GM21619 (cell line): Measurements from ENCODE around the gene POU6F1.
"Not testable (repeated sequence)": the region's sequence is repeated elsewhere in the genome, so short reads cannot be mapped to it uniquely, and the experiment has no call there.

Experiments
- ATAC-seq: cut with Tn5 transposase; IDR thresholded peaks from one replicate; pipeline ENCODE4 v1.9.1; 2021; ENCODE audit not compliant: unreplicated experiment

The POU6F1 gene

DNA sequence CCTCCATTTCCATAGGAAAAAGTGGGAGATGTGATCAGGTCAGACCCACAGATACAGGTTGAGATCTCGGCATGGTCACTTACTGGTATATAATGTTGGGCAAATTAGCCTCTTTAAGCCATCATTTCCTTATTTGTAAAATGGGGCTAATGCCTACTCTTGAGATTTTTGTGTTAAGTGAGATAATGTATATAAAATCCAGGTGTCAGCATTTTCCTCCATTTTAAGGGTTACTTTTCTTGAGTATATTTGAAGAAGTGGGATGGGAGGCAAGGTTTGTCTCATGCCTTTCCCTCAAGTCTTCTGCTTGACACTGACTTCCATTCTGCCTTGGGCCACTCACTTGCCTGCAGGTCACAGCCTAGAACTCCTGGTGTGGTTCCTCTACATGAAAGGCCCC, 10.1 kb upstream of the POU6F1 start:
- ATAC-seq: no peak

DNA sequence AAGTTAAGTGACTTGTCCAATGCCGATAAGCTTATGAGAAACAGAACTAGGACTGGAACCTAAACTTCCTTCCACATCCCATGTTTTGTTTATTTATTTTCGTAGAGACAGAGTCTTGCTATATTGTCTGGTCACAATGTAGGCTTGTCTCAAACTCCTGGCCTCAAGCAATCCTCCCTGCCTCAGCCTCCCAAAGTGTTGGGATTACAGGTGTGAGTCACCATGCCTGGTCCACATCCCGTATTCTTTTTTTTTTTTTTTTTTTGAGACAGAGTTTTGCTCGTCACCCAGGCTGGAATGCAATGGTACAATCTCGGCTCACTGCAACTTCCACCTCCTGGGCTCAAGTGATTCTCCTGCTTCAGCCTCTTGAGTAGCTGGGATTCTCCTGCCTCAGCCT, 9.2 kb upstream of the POU6F1 start:
- ATAC-seq: not testable (repeated sequence)

DNA sequence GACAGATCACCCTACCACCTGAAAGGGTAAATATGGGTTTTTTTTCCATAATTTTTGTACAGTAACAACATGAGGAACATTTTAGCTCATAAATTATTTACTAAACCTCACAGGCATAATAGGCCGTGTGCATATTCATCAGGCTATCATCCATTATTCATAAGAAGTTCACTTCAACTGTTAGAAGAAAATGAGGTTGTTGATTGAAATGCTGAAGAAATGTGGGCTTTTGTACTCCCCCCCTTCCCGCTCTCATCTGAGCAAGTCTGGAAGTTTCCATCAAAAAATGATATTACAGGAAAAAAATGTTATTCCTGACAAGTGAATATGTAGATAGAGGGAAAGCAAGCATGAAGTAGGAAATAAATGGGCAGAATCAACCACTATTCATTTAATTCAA, 7.9 kb upstream of the POU6F1 start:
- no peak for ATAC-seq

DNA sequence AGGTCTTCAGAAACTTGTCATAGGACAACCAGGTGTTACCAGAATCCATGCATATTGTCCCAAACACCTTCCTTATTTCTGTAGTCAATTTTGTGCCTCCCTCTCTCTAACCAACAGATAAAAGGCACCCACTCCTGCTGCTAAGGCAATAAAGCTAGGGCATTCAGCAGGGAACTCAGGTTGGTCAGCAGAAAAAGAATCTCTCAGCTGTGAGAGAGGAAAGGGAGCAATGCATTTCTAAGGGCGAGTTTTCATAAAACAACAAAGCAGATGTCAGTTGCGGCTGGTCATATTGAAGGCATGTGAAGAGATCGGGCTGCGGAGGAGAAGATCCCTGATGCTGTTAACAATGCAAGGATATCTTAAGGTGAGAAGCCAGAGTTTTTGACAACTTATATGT, 7.4 kb upstream of the POU6F1 start:
- no peak for ATAC-seq

DNA sequence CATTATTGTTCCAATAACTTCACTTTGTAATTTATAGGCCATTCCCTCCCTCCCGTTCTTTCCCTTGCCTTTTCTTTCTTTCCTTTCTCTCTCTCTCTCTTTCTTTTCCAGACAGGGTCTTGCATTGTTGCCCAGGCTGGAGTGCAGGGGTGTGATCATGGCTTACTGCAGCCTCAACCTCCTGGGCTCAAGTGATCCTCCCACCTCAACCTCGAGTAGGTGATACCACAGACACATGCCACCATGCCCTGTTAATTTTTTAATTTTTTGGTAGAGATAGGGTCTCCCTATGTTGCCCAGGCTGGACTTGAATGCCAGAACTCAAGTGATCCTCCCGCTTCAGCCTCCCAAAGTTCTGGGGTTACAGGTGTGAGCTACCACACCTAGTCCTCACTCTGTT, 6.8 kb upstream of the POU6F1 start:
- ATAC-seq: no peak

DNA sequence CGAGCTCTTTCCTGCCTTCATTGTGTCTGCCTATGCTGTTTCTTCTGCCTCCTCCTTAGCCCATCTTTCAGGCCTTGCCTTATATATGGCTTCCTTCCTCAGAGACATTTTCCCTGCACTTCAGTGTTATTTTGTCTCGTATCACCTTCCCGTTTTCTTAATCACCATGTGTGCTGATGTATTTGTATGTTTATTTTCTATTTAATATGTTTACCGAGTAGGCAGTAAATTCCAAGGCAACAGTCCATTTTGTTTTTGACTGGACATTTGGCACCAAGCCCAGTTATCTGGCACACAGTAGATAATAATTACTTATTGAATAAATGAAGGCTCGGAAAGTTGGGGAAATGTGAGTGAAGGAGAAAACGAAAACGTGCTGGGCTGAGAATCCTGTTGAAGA, 4.6 kb upstream of the POU6F1 start:
- no peak for ATAC-seq

DNA sequence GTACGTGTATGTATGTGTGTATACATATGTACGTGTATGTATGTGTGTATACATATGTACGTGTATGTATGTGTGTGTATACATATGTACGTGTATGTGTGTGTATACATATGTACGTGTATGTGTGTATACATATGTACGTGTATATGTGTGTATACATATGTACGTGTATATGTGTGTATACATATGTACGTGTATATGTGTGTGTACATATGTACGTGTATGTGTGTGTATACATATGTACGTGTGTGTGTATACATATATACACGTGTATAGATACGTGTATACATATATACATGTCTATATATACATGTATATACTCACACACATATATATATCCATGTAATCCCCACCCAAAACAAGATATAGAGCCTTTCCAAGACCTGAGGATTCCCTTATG, 2.0 kb upstream of the POU6F1 start:
- not testable (repeated sequence) for ATAC-seq

DNA sequence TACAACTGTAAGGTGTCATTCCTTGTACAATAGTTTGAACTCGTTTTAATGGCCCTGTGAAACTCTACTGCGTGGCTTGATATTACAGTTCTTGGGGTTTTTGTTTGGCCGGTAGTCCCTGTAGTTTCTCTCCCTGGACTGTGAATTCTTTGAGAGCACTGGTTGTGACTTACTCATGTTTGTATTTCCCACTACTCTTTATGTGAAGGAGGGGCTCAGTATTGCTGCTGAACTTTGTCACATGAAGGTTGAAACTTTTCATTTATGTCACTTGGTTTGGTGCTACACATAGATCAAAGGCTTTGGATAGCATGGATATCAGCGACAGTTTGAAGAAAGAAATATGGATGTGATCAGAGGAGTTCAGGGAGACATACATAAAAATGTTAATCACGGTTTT, 1.5 kb upstream of the POU6F1 start:
- ATAC-seq: no peak

DNA sequence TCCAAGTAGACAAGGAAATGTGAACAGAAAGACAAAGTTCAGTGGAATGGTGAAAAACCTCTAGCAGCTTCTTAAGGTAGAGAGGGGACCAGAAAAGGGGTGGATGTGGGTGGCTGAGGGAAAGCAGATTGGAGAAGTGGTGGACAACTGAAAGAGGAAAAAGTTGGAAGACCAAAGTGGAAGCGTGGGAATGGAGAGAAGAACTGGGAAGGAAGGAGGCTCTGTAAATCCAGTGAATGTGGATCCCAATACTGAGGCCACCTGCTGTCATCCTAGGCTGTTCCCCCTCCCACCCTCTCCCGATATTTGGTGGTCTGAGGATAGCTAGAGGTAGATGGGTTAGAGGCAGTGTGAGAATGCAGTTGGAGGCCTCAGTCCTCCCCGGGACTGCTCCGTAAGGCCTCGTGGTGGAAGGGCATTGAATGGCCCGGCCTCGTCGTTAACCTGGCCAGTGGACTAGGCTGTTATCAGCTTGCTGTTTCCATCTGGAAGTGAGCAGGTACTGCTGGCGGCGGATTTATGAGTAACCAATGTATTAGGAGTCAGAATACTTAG, 822 bp upstream of the POU6F1 start:
- ATAC-seq: peak; percentile 3

DNA sequence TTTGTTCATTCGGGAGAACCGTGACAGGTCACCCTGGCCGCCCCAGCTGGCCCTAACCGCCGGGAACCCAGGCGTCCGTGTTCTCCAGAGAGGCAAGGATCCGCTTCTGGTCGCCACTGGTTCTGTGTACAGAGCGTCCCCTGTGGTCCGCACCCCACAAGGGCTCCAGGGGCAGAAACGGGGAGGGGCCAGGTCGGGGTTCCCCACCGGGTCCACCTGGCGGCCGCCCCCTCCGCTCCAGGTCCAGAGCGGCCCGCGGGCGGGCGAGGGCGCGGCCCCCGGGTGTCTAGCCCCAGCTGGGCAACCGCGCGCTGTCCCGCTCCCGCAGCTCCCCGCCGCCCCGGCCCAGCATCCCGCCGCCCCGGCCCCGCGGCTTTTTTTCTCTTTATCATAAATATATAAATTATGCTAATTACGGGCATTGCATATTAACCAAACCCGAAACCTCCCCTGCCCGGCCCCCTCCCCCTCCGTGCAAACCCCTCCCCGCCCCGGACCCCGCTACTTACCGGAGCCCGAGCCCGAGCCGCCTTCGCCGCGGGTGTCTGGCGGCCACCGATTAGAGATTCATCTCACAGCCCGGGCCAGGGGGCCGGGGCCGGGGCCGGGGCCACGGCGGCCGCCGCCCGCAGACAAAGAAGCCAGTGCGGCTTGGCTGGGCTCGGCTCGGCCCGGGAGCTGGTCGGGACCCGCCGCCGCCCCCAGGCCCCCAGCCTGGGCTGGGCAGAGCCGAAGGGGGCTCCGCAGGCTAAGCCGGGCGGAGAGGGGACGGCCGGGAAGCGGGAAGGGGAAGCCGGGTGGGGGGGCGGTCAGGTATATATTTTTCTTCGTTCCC, 512 bp downstream of the POU6F1 start:
- ATAC-seq: peak; percentile 23

DNA sequence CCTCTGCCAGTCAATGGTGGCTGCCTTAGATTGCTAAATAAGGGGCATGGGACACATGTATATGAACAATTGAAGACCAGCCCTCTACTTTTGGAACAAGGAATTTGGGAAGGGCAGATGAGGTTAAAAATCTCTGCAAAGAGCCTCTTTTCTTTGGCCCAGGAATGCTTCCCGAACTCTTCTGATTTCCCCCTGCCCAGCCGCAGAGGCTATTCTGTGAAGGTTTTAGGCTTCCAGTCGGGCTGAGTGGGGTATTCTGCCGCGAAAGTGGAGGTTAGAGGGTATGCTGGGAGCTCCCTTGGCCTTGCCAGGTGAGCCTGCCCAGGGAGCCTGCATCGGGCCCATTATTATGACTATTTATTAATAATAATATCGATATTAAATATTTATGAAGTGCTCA, 1.2 kb downstream of the POU6F1 start:
- ATAC-seq: no peak

DNA sequence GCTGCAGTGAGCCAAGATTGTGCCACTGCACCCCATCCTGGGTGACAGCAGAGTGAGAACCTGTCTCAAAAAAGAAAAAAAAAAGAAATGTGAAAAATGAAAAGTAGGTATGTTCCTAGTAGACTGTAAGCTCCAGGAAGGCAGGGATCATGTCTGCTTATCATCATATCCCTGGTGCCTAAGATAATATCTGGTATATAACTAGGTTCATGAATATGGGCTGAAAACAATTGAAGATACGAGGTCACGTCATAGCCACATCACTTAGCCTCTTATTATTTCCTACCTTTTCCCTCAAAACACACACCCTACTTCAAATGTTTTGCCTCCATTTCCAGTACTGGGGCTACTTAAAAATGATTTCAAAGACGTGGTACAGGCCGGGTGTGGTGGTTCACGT, 3.0 kb downstream of the POU6F1 start:
- ATAC-seq: no peak

DNA sequence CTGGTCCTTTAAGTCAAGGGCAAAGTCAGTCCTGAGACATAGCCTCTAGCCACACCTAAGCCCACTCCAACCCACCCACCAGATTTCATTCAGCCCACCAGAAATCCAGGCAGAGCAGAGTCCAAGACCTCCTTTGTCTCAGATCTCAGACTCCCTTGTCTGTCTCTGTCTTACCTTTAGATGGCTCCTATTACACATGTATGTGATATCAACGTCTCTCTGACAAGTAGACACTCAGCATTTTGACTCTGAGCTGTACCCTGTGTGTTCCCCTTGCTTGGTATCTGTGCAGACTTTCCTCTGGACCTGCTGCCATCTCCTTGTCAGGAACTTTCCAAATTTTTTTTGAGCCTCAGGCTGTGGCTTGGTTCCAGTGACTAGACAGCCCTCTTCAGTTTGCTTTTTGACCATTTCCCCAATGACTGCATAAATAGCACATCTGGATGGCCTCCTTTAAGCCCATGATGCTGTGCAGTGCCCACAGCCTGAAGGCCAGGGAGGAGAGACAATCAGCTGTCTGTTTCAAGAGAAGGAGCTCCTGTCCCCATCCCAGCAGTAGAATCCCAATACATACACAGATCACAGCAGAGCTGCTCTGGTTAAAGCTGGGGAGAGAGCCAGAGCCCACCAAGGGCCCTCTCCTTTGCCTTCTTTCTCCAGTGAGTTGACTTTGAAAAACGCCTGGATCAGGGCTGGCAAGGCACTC, 7.0 kb downstream of the POU6F1 start:
- ATAC-seq: no peak

DNA sequence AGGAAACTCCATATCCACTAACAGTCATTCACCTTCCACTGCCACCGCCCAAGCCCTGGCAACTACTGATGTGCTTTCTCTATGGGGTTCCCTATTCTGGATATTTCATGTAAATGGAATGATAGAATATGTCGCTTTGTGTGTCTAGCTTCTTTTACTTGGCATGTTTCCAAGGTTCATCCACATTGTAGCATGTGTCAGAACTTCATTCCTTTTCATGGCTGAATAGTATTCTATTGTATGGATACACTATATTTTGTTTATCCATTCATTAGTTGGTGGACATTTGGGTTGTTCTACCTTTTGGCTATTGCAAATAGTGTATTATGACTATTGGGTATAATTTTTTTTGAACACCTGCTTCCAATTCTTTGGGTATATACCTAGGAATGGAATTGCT, 8.6 kb downstream of the POU6F1 start:
- no peak for ATAC-seq

DNA sequence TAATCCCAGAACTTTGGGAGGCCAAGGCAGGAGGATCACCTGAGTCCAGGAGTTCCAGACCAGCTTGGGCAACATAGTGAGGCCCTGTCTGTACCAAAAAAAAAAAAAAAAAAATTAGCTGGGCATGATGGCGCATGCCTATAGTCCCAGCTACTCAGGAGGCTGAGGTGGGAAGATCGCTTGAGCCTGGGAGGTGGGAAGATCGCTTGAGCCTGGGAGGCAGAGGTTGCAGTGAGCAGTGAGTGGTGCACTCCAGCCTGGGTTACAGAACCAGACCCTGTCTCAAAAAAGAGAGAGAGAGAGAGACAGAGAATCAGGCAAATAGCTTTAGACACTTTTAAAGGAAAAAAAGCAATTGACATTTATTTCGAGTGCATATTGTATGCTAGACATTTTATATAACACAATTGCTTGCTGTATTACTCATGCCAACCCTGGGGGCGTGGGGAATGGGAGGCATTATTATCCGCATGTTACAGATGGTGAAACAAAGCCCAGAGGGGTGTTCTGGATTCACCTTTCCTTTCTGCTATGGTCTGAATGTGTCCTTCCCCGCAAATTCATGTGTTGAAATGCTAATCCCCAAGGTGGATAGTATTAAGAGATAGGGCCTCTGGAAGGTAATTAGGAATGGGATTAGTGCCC, 9.7 kb downstream of the POU6F1 start:
- no peak for ATAC-seq

DNA sequence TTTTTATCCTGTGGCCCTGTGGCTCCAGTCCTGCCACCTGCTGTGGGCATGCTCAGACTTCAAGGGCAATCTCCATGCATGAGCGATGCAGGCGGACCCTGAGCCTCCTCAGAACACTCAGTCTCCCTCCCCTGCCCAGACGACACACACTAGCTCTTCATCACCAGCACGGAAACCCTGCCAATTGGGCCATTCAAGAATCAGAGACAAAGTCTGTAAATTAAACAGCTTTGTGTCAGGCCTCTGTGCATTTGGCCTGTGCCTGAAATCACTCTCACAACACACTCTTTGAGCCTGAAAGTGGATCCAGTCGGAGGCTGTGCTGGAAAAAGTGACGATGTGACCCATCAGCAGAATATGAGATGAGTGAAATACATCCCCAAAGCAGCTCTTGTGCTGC, 12.5 kb downstream of the POU6F1 start:
- ATAC-seq: no peak

DNA sequence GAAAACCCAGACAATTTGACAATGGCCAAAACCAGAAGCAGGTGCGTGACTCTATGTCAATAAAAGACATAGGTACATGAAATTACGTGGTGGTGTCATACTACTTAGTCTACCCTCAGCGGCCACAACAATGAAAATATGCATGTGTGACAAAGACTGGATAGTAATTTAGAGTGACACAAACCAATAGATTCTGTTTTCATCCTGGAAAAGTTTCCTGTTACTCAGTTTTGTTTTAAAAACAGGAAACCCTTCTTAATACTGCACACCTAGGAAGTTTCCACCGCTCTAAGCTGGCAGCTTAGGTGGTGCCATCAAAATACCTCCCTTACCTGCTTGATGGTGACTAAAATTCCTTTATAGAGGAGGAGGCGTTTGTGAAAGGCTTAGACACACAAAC, 15.1 kb downstream of the POU6F1 start:
- no peak for ATAC-seq

DNA sequence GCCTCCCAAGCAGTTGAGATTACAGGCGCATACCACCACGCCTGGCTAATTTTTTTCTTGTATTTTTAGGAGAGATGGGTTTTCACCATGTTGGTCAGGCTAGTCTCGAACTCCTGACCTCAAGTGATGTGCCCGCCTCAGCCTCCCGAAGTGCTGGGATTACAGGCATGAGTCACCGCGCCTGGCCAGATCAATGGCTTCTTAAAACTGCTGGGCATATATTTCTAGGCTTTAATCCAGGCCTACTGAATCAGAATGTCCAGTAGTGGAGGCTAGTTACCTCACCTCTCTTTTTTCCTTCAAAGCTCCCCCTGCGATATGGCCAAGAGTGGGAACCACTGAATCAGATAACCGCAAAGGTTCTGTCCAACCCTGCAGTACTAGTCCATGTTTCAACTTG, 17.1 kb downstream of the POU6F1 start:
- ATAC-seq: no peak

DNA sequence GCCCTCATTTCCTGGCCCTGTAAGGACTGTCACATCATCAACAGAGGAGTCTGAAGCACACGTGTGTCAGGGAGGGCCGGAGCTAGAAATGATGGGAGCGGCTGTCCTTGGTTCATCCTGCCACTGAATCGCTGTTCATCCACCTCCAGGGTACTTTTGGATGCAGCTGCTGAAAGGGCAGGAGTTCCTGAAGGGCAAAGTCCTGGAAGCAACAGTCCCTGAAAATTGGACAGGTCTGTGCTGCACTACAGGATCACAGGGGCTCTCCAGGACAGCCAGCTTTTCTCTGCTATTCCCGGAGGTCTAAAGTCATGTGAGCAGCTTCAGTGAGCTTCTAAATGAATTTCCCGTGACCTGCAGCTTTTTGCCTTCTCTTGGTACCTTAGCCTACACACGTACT, 17.7 kb downstream of the POU6F1 start:
- ATAC-seq: no peak

DNA sequence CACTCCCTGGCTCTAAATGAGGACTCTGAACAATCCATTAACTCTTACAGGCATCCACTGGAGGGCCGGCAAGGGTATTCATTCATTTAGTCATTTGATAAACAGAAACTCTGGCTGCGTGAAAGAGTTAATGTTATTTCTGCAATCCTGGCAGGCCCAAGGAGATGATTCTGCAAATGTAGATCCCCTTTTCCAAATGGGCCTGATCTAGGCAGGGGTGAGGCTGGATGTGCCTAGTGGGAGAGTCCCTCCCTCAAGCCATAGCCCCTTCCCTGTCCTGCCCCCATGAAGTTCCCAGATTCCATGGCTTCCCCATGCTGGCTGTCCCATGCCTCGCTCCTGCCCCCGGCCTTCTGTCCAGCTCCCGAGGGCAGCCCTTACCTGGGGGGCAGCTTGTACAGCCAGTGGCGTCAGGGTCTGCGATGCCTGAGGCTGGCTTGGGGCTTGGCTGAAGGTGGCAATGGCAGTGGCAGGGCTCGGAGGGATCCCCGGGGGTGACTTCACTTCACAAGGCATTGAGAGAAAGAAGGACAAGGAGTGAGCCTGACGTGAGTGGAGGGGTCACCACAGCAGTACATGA, 18.4 kb downstream of the POU6F1 start:
- no peak for ATAC-seq

DNA sequence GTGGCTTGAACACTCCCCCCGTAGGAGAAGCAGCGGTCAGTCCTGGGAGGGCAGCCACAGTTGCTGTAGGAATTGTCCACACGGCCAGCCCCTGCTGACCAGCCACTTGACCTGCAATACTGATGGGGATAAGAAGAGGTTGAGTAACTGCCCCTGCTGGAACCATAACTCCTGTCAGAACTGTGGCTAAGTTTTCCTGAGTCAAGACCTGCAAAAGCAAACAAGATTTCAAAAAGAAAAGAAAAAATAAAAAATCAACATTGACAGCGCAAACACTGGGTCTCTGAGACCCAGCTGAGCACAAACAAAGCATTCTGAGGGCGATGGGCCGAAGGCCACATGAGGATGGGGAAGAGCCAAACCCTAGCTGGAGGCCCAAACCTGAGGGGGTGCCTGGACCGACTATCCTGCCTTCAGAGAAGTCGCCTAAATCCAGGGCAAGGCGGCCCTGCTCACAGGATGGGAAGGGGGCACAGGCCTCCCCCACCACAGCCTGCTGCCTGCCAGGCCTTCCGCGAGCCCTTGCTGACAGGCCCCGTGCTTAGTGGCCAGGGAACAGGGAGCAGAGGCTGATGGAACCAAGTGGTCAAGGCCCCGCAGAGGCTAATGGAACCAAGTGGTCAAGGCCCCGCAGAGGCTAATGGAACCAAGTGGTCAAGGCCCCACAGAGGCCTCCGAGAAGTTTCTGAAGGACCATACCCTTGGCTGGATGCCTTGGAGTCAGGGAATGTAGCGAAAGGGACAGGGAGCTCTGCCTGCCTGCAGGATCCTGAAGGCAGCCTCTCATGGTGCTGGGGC, 19.1 kb downstream of the POU6F1 start:
- no peak for ATAC-seq
